ENCODE measurements around the gene SPAST. TPM values are rescaled to one million over a fixed set of nuclear protein-coding genes. Genes with fewer than 3 reads are reported as not detected.
A peak's percentile ranks its signal among the peaks of the same experiment; 100 is the strongest.

The SPAST gene
- total and polyA plus RNA-seq, 9 of the 15 experiments (the other 6 are each of a cell fraction or from before 2014, with no cell fraction given), result 7.4 to 37.0 (median 19.0) TPM

DNA sequence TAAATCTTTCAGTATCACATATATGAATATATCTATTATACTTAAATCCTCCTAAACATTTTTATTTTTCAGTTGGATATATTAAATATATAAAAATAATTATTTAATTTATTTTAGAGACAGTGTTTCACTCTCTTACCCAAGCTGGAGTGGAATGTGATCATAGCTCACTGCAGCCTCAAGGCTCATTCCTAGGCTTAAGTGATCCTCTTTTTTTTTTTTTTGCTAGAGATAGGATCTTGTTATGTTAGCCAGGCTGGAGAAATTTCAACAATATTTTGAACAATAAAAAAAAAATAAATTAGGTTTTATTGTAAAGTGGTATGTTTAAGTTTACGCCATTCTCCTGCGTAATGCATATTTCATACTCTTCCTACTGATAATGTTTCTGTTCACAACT, 4.2 kb downstream of the SPAST start:
- TF ChIP-seq POLR2A (conservative IDR thresholded peaks at IDR 0.05), result no peak
- no peak for TF ChIP-seq MTA2 (IDR thresholded peaks at IDR 0.05; ENCODE audit: low read depth)
- TF ChIP-seq PHF8 (IDR thresholded peaks at IDR 0.05; ENCODE audit: borderline replicate concordance, low read length), result no peak
- TF ChIP-seq ZNF384 (IDR thresholded peaks at IDR 0.05; ENCODE audit: low read depth, low read length), result peak; percentile 77
- TF ChIP-seq RBM34 (IDR thresholded peaks at IDR 0.05; ENCODE audit: borderline replicate concordance, insufficient read depth, low read length), result no peak
- TF ChIP-seq FOXA1 (IDR thresholded peaks at IDR 0.05; ENCODE audit: borderline replicate concordance), result no peak
- H3K9ac ChIP-seq (ENCODE audit: insufficient read depth in 1 of 2, low read depth in 2 of 2, low read length in 2 of 2), result no peak overlapping the region
- H3K9me1 ChIP-seq (ENCODE audit: control insufficient read depth, insufficient read depth, low read length), result no peaks in the 10 kb centered on the region
- no peak overlapping the region for H3K4me2 ChIP-seq (ENCODE audit: insufficient read depth, low read length)
- H2AFZ ChIP-seq (ENCODE audit: low read depth, low read length), result no peak overlapping the region
- H3K27ac ChIP-seq (ENCODE audit: extremely low read depth, low read depth, low read length), result no peak overlapping the region
- DNase-seq (ENCODE audit: extremely low read depth in 1 of 4, low spot score in 3 of 4) (no peak), ATAC-seq (no peak), FAIRE-seq (no peak)
- intact Hi-C loops (cut with micrococcal nuclease) (loop anchor here (5.0 kb wide), 1 partner anchor 210 kb away; the partner anchor contains the start of gene YIPF4), in situ Hi-C loops (cut with MboI) (no loop called here)
- no peaks in the 10 kb centered on the region for H3K9me3 ChIP-seq (replicated peaks; ENCODE audit: control insufficient read depth, insufficient read depth, low read depth, low read length)
- no peaks in the 10 kb centered on the region for H4K20me1 ChIP-seq (replicated peaks; ENCODE audit: control insufficient read depth, insufficient read depth, low read length)
- H3K79me2 ChIP-seq (ENCODE audit: control insufficient read depth, insufficient read depth, low read length), result peaks cover 52% of the 10 kb centered on the region
- WGBS (ENCODE audit: insufficient coverage, low coverage, missing lambda C conversion rate), result 93% methylated on average over 2 of the region's 2 CpGs
- BruUV-seq (replicated peaks), result no TSS peak
- no peak overlapping the region for H3K4me3 ChIP-seq
- H3K4me1 ChIP-seq (replicated peaks in 1 of 2; ENCODE audit: control insufficient read depth in 2 of 2, insufficient read depth in 2 of 2, low read length in 2 of 2), result peaks cover 12 to 32% of the 10 kb centered on the region in 2 experiments; a peak in 4 of 5 replicates
- peaks cover 12% of the 10 kb centered on the region for H3K36me3 ChIP-seq (ENCODE audit: control insufficient read depth, insufficient read depth, low read length)
- ChIA-PET POLR2A (no interaction called here), CTCF (ENCODE audit: low intra/inter-chr PET ratio) (no interaction called here)
- H3K27me3 ChIP-seq (ENCODE audit: control insufficient read depth in 2 of 2, insufficient read depth in 2 of 2, low read length in 2 of 2), result no peaks in the 10 kb centered on the region

DNA sequence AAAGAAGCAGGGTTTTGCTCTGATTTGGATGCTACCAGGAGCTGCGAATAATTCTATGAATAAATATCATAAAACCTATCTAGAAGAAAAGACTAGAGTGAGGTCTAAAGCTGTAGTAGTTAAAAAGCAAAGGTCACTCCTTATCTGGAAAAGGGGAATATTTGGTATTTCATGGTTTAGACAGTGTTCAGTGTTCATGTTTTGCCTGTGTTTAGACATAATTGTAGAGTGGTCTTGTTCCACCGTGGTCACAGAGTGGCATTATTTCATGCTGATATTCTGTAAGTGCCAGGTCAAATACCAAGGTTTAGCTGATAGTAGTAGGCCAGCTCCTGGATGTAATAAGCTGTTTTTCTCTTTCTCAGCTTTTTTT, 10.8 kb downstream of the SPAST start:
- H3K9me3 ChIP-seq (replicated peaks; ENCODE audit: control insufficient read depth, insufficient read depth, low read depth, low read length), result no peaks in the 10 kb centered on the region
- ChIA-PET POLR2A (interaction anchor here (0.9 to 2.1 kb wide), 3 partner anchors 8 to 92 kb away, joined by 3 to 6 read pairs (median 4); partner anchors contain the start of gene SLC30A6), CTCF (ENCODE audit: low intra/inter-chr PET ratio) (interaction anchor here (0.5 kb wide), 1 partner anchor 315 kb away, joined by 3 read pairs; no protein-coding TSS in a partner anchor)
- H2AFZ ChIP-seq (ENCODE audit: low read depth, low read length), result no peak overlapping the region
- no peak for ATAC-seq
- no peak for DNase-seq (ENCODE audit: extremely low read depth in 1 of 4, low spot score in 3 of 4)
- H3K4me2 ChIP-seq (ENCODE audit: insufficient read depth, low read length), result no peak overlapping the region
- 91% methylated on average over 2 of the region's 2 CpGs for WGBS (ENCODE audit: insufficient coverage, low coverage, missing lambda C conversion rate)
- H3K4me1 ChIP-seq (replicated peaks in 1 of 2; ENCODE audit: control insufficient read depth in 2 of 2, insufficient read depth in 2 of 2, low read length in 2 of 2), result peaks cover 0 to 6% of the 10 kb centered on the region in 2 experiments; a peak in 2 of 5 replicates
- H3K9ac ChIP-seq (ENCODE audit: insufficient read depth in 1 of 2, low read depth in 2 of 2, low read length in 2 of 2), result no peak overlapping the region
- FAIRE-seq, result no peak
- in situ Hi-C loops (cut with MboI) (no loop called here), intact Hi-C loops (cut with micrococcal nuclease) (no loop called here)
- H3K36me3 ChIP-seq (ENCODE audit: control insufficient read depth, insufficient read depth, low read length), result peaks cover 17% of the 10 kb centered on the region; the same call in 2 of the 3 replicates
- H4K20me1 ChIP-seq (replicated peaks; ENCODE audit: control insufficient read depth, insufficient read depth, low read length), result no peaks in the 10 kb centered on the region
- no peaks in the 10 kb centered on the region for H3K27me3 ChIP-seq (ENCODE audit: control insufficient read depth in 2 of 2, insufficient read depth in 2 of 2, low read length in 2 of 2)
- H3K9me1 ChIP-seq (ENCODE audit: control insufficient read depth, insufficient read depth, low read length), result no peaks in the 10 kb centered on the region
- H3K4me3 ChIP-seq, result no peak overlapping the region
- H3K27ac ChIP-seq (ENCODE audit: extremely low read depth, low read depth, low read length), result no peak overlapping the region
- peaks cover 42% of the 10 kb centered on the region for H3K79me2 ChIP-seq (ENCODE audit: control insufficient read depth, insufficient read depth, low read length)
- no TSS peak for BruUV-seq (replicated peaks)
- no peak for TF ChIP-seq ZKSCAN8 (CRISPR knock-in tag; IDR thresholded peaks at IDR 0.05)
- TF ChIP-seq, protein P1, sequence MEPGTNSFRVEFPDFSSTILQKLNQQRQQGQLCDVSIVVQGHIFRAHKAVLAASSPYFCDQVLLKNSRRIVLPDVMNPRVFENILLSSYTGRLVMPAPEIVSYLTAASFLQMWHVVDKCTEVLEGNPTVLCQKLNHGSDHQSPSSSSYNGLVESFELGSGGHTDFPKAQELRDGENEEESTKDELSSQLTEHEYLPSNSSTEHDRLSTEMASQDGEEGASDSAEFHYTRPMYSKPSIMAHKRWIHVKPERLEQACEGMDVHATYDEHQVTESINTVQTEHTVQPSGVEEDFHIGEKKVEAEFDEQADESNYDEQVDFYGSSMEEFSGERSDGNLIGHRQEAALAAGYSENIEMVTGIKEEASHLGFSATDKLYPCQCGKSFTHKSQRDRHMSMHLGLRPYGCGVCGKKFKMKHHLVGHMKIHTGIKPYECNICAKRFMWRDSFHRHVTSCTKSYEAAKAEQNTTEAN (CRISPR knock-in tag; IDR thresholded peaks at IDR 0.05), result no peak
- no peak for TF ChIP-seq ELF1 (tag; IDR thresholded peaks at IDR 0.05)
- no peak for TF ChIP-seq SAFB2 (IDR thresholded peaks at IDR 0.05; ENCODE audit: borderline replicate concordance, low read depth, low read length, severe bottlenecking)
- TF ChIP-seq JUND (IDR thresholded peaks at IDR 0.05; ENCODE audit: borderline replicate concordance, low read depth, low read length), result no peak
- TF ChIP-seq JUND (tag; IDR thresholded peaks at IDR 0.05; ENCODE audit: borderline replicate concordance, low read depth, low read length), result no peak
- TF ChIP-seq MTF1 (CRISPR knock-in tag; IDR thresholded peaks at IDR 0.05; ENCODE audit: borderline replicate concordance), result no peak

Measured in K562 (cell line).